ENCODE measurements around the gene ACKR4.
A peak's percentile ranks its signal among the peaks of the same experiment; 100 is the strongest.

ACKR4 gene

DNA sequence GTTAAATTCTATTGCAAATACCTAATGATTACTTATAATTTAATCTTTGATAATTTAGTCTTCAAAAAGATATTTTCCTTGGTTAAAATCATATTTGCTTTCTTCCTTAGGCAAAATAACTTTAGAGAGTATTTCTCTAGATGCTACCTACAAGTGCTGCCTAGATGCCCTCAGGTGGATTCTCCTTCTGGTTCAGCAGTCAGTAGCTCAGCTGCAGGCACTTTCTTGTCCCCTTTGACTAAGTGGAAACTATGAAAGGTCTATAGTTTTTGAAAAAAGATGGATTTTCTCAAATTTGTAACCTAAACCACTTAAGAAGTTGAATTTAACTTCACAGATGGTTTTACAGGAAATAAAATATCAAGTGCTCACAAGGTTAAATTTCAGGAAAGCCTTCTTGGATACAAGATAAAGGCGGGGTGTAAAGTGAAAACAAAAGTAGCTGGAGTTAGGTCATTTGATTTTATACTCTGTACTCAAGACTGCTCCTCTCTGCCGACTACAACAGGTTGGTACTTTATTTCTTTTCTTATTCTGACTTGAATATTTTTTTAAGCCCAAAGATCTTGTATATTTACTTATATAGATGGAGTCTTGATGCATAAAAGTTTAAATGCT lies at the start of gene ACKR4:
TSS of gene ACKR4 (plus strand) at position 455 of the 618 bp plus-strand sequence. CDS start 3,128 bp downstream, outside the sequence.
- no peaks in the 10 kb centered on the region for H3K4me1 ChIP-seq (ENCODE audit: insufficient read depth, low read length, poor library complexity, severe bottlenecking)
- no peaks in the 10 kb centered on the region for H3K79me2 ChIP-seq (ENCODE audit: insufficient read depth, low read length)
- no peak within 1 kb of the TSS for H3K4me2 ChIP-seq (ENCODE audit: low read depth, low read length, poor library complexity, severe bottlenecking)
- no peaks in the 10 kb centered on the region for H3K9me3 ChIP-seq (ENCODE audit: insufficient read depth, low read depth, low read length)
- H3F3A ChIP-seq (ENCODE audit: low read depth): no peaks in the 10 kb centered on the region
- no peak within 1 kb of the TSS for H2AFZ ChIP-seq (ENCODE audit: low read length)
- no peaks in the 10 kb centered on the region; the same call in 1 of the 2 replicates for H3K36me3 ChIP-seq (ENCODE audit: insufficient read depth, low read length)
- no peak within 1 kb of the TSS for H3K9ac ChIP-seq (ENCODE audit: low read depth, low read length, poor library complexity, severe bottlenecking)
- no peaks in the 10 kb centered on the region for H4K20me1 ChIP-seq (ENCODE audit: insufficient read depth, low read length, poor library complexity, severe bottlenecking)
- H3K4me3 ChIP-seq (ENCODE audit: low read length, poor library complexity, severe bottlenecking): no peak within 1 kb of the TSS
- H3K9me2 ChIP-seq (replicated peaks; ENCODE audit: low read depth, low read length): no peaks in the 10 kb centered on the region
- TF ChIP-seq, protein P1, sequence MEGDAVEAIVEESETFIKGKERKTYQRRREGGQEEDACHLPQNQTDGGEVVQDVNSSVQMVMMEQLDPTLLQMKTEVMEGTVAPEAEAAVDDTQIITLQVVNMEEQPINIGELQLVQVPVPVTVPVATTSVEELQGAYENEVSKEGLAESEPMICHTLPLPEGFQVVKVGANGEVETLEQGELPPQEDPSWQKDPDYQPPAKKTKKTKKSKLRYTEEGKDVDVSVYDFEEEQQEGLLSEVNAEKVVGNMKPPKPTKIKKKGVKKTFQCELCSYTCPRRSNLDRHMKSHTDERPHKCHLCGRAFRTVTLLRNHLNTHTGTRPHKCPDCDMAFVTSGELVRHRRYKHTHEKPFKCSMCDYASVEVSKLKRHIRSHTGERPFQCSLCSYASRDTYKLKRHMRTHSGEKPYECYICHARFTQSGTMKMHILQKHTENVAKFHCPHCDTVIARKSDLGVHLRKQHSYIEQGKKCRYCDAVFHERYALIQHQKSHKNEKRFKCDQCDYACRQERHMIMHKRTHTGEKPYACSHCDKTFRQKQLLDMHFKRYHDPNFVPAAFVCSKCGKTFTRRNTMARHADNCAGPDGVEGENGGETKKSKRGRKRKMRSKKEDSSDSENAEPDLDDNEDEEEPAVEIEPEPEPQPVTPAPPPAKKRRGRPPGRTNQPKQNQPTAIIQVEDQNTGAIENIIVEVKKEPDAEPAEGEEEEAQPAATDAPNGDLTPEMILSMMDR (conservative IDR thresholded peaks at IDR 0.05; ENCODE audit: low read length): no peak
- TF ChIP-seq EZH2phosphoT487 (IDR thresholded peaks at IDR 0.05; ENCODE audit: borderline replicate concordance): no peak
- no peaks in the 10 kb centered on the region for H3K27me3 ChIP-seq (ENCODE audit: insufficient read depth, low read length, poor library complexity, severe bottlenecking)

DNA sequence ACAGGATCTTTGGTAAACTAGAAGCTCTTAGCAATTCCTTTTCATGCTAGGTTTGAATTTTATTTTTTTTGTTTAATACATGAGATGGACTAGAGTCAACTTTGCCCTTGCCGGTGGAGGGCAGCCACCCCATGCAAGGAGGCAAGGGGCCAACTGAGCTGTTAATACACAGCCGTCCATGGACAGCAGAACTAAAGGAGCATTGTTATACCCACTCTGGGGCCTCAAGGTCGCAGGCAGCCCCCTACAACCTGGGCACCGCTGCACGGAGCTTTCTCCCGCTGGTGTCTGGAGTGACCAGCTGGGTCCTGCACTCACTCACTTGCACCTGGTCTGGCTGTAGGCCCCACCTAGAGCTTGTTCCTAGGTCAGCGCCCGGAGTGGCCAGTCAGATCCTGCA lies 47.9 kb upstream of the ACKR4 start:
- H3K9ac ChIP-seq (ENCODE audit: low read depth, low read length, poor library complexity, severe bottlenecking): no peak overlapping the region
- H3F3A ChIP-seq (ENCODE audit: low read depth): no peaks in the 10 kb centered on the region
- no peak overlapping the region for H3K4me2 ChIP-seq (ENCODE audit: low read depth, low read length, poor library complexity, severe bottlenecking)
- no peak overlapping the region for H2AFZ ChIP-seq (ENCODE audit: low read length)
- TF ChIP-seq, protein P1 (conservative IDR thresholded peaks at IDR 0.05; ENCODE audit: low read length): no peak
- TF ChIP-seq EZH2phosphoT487 (IDR thresholded peaks at IDR 0.05; ENCODE audit: borderline replicate concordance): no peak
- H3K79me2 ChIP-seq (ENCODE audit: insufficient read depth, low read length): no peaks in the 10 kb centered on the region
- H3K4me3 ChIP-seq (ENCODE audit: low read length, poor library complexity, severe bottlenecking): no peak overlapping the region
- no peaks in the 10 kb centered on the region for H3K9me3 ChIP-seq (ENCODE audit: insufficient read depth, low read depth, low read length)
- H3K36me3 ChIP-seq (ENCODE audit: insufficient read depth, low read length): no peaks in the 10 kb centered on the region
- no peaks in the 10 kb centered on the region for H4K20me1 ChIP-seq (ENCODE audit: insufficient read depth, low read length, poor library complexity, severe bottlenecking)
- peaks cover 20% of the 10 kb centered on the region for H3K4me1 ChIP-seq (ENCODE audit: insufficient read depth, low read length, poor library complexity, severe bottlenecking)
- H3K9me2 ChIP-seq (replicated peaks; ENCODE audit: low read depth, low read length): no peaks in the 10 kb centered on the region
- H3K27me3 ChIP-seq (ENCODE audit: insufficient read depth, low read length, poor library complexity, severe bottlenecking): no peaks in the 10 kb centered on the region

DNA sequence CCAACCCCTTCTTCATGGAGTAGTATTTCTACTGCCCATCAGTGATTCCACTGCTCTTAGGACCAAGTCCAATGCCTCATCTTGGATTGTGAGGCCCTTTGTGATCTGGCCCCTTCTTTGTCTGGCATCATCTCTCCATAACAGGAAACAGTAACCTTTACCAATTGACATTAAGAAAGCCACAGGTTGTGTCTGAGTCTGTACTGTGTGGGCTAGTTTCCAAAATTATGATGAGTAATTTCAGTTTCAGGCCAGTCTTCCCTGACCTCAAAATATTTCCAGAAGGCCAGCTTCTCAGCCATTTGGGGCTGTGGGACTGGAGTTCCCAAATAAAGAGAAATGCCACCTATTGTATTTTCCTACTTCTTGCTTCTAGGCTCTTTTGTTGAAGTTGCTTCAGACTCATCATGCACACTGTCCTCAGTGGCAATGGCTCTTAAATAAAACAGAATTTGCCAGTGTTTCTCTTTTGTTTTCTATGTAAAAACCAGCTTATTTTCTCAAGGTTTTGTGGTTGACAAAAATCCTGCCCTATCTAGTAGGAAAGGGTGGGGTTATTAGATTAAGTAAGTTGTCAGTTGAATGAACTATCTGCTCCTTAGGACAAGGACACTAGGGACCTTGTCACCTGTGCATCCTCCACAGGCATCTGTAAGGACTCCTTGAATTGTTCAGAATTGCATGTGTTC lies 47.0 kb upstream of the ACKR4 start:
- no peak overlapping the region for H2AFZ ChIP-seq (ENCODE audit: low read length)
- H3K4me2 ChIP-seq (ENCODE audit: low read depth, low read length, poor library complexity, severe bottlenecking): peak overlapping the region; percentile 47
- no peaks in the 10 kb centered on the region for H3K9me3 ChIP-seq (ENCODE audit: insufficient read depth, low read depth, low read length)
- H3K27me3 ChIP-seq (ENCODE audit: insufficient read depth, low read length, poor library complexity, severe bottlenecking): no peaks in the 10 kb centered on the region
- H3K79me2 ChIP-seq (ENCODE audit: insufficient read depth, low read length): no peaks in the 10 kb centered on the region
- no peak for TF ChIP-seq EZH2phosphoT487 (IDR thresholded peaks at IDR 0.05; ENCODE audit: borderline replicate concordance)
- TF ChIP-seq, protein P1 (conservative IDR thresholded peaks at IDR 0.05; ENCODE audit: low read length): no peak
- H3K9ac ChIP-seq (ENCODE audit: low read depth, low read length, poor library complexity, severe bottlenecking): no peak overlapping the region
- peaks cover 20% of the 10 kb centered on the region for H3K4me1 ChIP-seq (ENCODE audit: insufficient read depth, low read length, poor library complexity, severe bottlenecking)
- H3K9me2 ChIP-seq (replicated peaks; ENCODE audit: low read depth, low read length): no peaks in the 10 kb centered on the region
- H3F3A ChIP-seq (ENCODE audit: low read depth): no peaks in the 10 kb centered on the region
- H4K20me1 ChIP-seq (ENCODE audit: insufficient read depth, low read length, poor library complexity, severe bottlenecking): no peaks in the 10 kb centered on the region
- peak overlapping the region; percentile 27 for H3K4me3 ChIP-seq (ENCODE audit: low read length, poor library complexity, severe bottlenecking)
- H3K36me3 ChIP-seq (ENCODE audit: insufficient read depth, low read length): no peaks in the 10 kb centered on the region

All from Loucy (cell line).